NCI-H82 (cell line): ENCODE measurements around the gene RNPEP.
A peak's percentile ranks its signal among the peaks of the same experiment; 100 is the strongest.
"Not testable (repeated sequence)": the region's sequence is repeated elsewhere in the genome, so short reads cannot be mapped to it uniquely, and the experiment has no call there.

Experiments used
- DNase-seq: peaks from one replicate; lab custom pipeline; 2025; lab: John Stamatoyannopoulos, UW

The RNPEP gene

GRCh38 chr1:202036595-202037387, 54.3 kb downstream of the RNPEP start:
- no peak for DNase-seq

- peak; percentile 53 for DNase-seq
Observed at GRCh38 chr1:202037706-202038296, 55.4 kb downstream of the RNPEP start.

DNA sequence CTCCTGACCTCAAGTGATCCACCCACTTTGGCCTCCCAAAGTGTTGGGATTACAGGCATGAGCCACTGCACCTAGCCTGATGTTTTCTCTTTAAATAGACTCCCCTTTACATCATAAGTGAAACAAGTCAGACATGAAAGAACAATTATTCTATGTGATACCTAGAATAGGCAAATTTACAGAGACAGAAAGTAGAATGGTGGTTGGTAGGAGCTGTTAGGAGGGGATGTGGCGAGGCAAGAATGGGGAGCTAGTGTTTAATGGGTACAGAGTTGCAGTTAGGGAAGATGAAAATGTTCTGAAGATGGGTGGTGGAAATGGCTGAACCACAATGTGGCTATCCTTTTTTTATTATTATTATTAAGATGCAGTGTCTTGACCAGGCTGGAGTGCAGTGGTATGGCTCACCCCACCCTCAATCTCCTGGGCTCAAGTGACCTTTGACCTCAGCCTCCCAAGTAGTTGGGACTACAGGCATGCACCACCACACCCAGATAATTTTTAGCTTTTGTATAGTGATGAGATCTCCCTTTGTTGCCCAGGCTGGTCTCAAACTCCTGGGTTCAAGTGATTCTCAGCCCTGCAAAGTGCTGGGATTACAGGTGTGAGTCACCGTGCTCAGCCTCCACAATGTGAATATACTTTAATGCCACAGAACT, 56.4 kb downstream of the RNPEP start:
- no peak for DNase-seq

- no peak for DNase-seq
Observed at GRCh38 chr1:202045705-202046104, 63.3 kb downstream of the RNPEP start.

DNA sequence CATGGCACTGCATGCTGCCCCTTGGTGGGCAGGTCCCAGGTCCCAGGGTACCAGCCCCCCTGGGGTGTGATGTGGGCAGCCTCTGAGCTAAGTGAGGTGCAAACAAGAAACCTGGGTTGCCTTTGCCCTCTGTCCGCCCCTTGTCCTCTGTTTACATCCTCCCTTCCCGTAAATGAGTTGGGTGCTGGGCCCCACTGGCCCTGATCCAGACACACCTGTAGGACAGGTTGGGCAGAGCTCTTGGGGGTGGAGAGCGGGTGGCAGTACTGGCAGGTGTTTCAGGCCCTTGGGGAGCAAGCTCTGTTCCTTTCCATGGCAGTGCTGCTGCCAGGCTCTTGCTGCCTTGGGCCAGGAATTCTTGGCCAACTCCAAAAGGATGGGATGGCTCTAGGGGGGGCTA, 63.8 kb downstream of the RNPEP start:
- no peak for DNase-seq

- DNase-seq, result no peak
Observed at GRCh38 chr1:202046748-202047708, 64.6 kb downstream of the RNPEP start.

DNA sequence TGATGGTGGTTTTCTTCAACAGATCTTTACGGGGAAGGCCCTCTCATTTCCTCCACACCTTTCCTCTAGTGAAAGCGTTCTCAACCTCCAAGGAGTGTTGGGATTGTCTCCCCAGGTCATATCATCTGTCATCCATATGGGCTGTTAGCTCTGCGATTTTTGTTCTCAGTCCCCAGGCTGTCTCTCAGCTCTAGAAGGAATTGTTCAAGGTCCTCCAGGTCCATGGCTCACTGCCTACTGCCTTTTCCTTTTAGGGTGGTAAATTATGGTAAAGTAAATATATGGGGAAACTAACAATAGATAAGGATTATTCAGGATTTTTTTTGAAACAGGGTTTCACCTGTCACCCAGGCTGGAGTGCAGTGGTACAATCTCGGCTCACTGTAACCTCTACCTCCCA, 65.5 kb downstream of the RNPEP start:
- no peak for DNase-seq

DNA sequence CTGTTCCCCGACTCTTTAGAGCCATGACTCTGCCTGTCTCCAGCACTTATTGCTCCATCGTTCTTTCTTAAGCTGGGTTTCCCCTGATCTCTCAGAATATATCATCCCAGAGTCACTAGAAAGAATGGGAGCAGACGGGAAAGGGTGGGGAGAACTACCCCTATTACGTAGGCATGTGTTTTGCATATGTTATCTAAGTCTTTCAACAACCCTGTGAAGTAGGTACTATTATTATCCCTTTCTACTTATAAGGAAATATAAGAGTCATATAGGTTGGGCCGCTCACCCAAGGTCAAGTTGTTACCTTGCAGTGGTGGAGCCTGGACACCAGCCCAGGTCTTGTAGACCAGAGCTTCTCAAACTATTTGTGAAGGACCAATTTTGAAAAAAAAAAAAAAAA, 66.7 kb downstream of the RNPEP start:
- DNase-seq, result no peak

DNA sequence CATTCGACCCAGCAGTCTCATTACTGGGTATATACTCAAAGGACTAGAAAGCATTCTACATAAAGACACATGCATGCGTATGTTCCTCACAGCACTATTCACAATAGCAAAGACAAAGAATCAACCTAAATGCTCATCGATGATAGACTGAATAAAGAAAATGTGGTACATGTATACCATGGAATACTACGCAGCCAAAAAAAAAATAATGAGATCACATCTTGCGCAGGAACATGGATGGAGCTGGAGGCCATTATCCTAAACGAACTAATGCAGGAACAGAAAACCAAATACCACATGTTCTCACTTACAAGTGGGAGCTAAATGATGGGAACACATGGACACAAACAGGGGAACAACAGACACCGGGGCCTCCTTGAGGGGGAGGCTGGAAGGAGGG, 71.6 kb downstream of the RNPEP start:
- no peak for DNase-seq

DNA sequence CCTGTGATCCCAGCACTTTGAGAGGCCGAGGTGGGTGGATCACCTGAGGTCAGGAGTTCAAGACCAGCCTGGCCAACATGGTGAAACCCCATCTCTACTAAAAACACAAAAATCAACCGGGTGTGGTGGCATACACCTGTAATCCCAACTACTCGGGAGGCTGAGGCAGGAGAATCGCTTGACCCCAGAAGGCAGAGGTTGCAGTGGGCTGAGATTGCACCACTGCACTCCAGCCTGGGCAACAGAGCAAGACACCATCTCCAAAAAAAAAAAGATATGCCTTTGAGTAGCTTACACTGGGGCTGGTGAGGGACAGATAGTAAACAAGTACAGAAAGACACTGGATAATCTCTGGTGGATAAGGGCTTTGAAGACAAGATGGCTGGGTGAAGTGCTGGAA, 72.2 kb downstream of the RNPEP start:
- not testable (repeated sequence) for DNase-seq
